Keratinocyte (primary cell): Measurements from ENCODE around the gene GNG5.

ENCODE experiments used
- EZH2 ChIP-seq: IDR thresholded peaks from one replicate; pipeline ENCODE4 v1.6.1; 2012; ENCODE audit warnings: inconsistent platforms, mild to moderate bottlenecking, low read length, moderate library complexity
- TF ChIP-seq, protein P1 (sequence below), 3 experiments: IDR thresholded peaks in 1 of 3; conservative IDR thresholded peaks in 1 of 3; optimal IDR thresholded peaks in 1 of 3; 2 replicates in 2 of 3; 3 replicates in 1 of 3; pipeline versions ENCODE3 to v1.5.1; 2011; ENCODE audit warnings: low read length in 3 of 3, mild to moderate bottlenecking in 3 of 3, moderate library complexity in 2 of 3, control low read depth in 1 of 3, inconsistent platforms in 1 of 3; ENCODE audit not compliant: insufficient read depth in 2 of 3; ENCODE audit errors: extremely low read depth in 1 of 3

DNA sequence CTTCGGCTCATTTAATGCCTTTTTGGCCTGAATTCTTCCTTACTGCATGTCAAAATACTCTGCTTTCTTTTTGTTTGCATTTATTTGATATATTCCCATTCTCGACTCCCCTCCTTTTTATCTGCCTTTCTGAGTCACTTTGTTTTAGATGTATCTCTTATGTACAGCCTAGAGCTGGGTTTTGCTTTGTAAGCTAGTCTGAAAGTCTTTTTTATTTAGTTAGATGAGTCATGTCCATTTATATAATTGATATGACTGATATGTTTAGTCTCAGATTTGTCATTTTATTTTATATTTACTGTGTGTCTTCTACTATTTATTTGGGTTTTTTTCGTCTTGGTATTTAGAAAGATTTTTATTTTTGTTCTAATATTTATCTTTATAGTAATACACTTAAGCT is 33.6 kb upstream of the GNG5 start:
- no peak for TF ChIP-seq EZH2
- TF ChIP-seq, protein P1, sequence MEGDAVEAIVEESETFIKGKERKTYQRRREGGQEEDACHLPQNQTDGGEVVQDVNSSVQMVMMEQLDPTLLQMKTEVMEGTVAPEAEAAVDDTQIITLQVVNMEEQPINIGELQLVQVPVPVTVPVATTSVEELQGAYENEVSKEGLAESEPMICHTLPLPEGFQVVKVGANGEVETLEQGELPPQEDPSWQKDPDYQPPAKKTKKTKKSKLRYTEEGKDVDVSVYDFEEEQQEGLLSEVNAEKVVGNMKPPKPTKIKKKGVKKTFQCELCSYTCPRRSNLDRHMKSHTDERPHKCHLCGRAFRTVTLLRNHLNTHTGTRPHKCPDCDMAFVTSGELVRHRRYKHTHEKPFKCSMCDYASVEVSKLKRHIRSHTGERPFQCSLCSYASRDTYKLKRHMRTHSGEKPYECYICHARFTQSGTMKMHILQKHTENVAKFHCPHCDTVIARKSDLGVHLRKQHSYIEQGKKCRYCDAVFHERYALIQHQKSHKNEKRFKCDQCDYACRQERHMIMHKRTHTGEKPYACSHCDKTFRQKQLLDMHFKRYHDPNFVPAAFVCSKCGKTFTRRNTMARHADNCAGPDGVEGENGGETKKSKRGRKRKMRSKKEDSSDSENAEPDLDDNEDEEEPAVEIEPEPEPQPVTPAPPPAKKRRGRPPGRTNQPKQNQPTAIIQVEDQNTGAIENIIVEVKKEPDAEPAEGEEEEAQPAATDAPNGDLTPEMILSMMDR (optimal IDR thresholded peaks at IDR 0.05 in 1 of 3, IDR thresholded peaks at IDR 0.05 in 1 of 3, conservative IDR thresholded peaks at IDR 0.05 in 1 of 3; ENCODE audit: extremely low read depth in 1 of 3, insufficient read depth in 2 of 3, low read length in 3 of 3), result no peak
